ENCODE measurements around the gene CATSPERZ.

Gene CATSPERZ

DNA sequence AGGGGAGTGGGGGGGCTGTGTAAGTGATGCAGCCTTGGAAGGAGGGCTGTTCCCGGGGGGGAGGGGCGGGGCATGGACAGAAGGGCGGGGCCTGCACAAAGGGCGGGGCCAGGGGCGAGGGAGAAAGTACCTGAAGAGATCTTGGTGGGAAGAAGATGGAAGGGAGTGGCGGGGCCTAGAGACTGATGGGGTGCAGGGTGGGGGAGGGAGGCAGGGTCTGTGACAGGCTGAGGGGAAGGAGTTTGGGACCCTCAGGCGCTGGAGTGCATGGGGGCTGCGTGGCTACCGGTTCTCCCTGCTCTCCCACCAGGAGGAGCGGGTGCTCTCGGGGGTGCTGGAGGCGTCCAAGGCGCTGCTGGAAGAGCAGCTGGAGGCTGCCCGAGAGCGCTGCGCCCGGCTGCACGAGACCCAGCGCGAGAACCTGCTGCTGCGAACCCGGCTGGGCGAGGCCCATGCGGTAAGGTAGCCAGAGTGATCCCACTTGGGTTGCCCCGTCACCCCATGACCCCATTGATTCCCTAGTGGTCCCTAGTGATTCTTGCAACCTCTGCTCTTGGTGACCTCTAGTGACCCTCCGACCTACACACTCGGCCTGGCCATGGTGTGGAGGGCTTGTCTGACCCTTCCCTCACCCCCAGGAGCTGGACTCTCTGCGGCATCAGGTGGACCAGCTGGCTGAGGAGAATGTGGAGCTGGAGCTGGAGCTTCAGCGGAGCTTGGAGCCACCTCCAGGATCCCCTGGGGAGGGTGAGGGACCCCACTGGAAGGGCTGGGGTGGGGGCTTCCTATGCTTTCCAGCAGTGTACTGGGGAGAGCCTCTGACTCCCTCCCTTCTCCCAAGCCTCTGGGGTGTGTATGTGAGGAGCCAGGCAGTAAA lies 42.9 kb downstream of the CATSPERZ start:
- FAIRE-seq, result no peak

DNA sequence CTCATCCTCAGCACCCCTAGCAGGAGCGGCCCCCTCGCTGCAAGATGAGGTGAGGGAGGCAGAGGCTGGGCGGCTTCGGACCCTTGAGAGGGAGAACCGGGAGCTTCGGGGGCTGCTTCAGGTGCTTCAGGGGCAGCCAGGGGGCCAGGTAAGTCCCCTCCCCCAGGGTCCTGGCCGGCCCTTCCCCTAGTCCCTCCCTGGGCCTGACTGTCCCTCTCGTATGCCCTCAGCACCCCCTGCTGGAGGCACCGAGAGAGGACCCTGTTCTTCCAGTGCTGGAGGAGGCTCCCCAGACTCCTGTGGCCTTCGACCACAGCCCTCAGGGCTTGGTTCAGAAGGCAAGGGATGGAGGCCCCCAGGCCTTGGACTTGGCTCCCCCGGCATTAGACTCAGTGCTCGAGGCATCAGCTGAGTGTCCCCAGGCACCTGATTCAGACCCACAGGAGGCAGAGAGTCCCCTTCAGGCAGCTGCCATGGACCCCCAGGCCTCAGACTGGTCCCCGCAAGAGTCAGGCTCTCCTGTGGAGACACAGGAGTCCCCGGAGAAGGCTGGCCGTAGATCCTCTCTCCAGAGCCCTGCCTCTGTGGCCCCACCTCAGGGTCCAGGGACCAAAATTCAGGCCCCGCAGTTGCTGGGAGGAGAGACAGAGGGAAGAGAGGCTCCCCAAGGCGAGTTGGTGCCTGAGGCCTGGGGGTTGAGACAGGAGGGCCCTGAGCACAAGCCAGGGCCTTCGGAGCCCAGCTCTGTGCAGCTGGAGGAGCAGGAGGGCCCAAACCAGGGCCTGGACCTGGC lies 43.8 kb downstream of the CATSPERZ start:
- FAIRE-seq, result no peak

DNA sequence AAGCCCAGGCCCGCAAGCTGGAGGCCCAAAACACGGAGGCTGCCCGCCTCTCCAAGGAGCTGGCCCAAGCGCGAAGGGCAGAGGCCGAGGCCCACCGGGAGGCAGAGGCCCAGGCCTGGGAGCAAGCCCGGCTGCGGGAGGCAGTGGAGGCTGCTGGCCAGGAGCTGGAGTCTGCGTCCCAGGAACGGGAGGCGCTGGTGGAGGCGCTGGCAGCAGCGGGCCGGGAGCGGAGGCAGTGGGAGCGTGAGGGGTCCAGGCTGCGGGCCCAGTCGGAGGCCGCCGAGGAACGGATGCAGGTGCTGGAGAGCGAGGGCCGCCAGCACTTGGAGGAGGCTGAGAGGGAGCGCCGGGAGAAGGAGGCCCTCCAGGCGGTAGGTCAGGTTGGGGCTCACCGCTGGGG lies 44.6 kb downstream of the CATSPERZ start:
- no peak for FAIRE-seq

DNA sequence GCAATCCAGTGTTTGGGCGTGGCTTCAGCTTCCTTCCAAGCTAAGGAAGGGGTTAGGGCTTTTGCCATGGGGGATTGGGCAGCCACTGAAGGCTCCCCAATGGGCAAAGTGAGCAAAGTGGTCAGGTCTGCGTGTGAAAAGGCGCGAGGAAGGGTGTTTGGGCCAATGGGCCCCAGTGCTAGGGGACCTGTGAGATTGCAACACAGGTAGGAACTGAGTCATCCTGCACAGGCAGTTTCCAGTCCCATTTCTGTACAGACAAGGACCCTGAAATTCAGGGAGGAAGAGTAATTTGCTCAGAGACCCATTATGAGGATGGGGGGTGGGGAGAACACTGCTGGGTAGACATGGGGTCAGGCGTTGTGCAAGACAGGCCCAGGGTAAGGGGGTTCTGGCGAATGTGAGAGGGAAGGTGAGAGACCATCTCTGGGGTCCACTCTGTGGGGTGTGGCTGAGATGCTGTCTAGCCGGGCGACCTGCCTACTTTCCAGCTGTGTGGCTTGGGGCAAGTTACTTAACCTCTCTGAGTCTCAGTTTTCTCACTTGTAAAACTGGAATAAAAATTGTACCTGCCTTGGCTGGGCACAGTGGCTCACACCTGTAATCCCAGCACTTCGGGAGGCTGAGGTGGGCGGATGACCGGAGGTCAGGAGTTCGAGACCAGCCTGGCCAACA lies 47.2 kb downstream of the CATSPERZ start:
- no peak for FAIRE-seq

DNA sequence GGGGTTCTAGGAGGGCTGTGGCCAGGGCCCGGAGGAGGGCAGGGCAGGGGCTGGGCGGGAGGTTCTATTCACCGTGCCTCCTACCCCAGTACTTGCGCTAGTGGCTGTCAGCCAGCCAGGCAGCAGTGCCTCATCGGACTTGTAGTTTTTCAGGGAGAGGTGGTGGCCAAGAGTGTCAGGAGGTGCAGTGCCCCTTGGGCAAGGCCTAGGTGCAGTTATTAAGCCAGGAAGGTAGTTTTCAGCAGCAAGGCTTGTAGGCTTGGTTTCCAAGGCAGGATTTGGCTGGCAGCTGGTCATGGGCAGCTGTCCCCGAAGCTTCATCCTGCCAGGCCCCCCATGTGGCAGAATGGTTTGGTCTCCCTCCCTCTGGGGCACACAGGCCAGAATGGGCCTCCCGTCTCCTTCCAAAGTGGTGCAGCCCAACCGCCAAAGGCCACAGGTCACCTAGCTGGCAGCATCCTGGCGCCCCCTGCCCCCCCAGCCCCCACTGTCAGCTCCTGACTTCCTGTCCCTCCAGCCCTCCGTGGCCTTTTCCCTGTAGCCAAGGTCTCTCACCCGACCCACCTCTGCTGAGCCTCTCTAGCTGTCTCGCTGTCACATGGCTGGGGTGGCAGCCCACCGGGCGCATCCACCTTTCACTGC lies 48.3 kb downstream of the CATSPERZ start:
- FAIRE-seq, result no peak

DNA sequence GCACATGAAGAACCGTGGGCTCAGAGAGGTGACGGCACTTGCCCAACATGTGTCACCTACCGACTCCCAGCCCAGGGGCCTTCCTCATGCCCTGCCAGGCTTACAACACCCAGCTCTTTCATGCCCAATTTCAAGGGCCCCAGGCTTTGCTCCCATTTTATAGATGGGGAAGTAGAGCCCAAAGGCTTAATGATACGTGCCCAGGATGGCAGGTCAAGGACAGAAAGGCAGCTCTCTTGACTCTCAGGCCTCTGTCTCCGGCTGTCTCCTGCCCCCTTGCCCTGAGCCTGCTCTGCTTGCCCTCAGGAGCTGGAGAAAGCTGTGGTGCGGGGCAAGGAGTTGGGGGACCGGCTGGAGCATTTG lies 48.8 kb downstream of the CATSPERZ start:
- no peak for FAIRE-seq

DNA sequence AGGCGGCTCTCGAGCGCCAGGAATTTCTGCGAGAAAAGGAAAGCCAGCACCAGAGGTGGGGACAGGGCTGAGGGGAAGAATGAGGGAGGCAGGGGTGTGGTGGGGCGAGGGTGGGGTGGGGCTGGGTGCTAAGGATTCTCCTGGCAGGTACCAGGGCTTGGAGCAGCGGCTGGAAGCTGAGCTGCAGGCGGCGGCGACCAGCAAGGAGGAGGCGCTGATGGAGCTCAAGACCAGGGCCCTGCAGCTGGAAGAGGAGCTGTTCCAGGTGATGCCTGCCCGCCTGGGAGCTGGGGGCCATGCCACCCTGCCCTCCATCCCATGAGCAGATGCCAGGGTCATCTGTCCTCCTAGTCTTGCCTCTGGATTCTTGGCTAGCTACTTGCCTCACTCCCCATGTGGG lies 49.2 kb downstream of the CATSPERZ start:
- no peak for FAIRE-seq

DNA sequence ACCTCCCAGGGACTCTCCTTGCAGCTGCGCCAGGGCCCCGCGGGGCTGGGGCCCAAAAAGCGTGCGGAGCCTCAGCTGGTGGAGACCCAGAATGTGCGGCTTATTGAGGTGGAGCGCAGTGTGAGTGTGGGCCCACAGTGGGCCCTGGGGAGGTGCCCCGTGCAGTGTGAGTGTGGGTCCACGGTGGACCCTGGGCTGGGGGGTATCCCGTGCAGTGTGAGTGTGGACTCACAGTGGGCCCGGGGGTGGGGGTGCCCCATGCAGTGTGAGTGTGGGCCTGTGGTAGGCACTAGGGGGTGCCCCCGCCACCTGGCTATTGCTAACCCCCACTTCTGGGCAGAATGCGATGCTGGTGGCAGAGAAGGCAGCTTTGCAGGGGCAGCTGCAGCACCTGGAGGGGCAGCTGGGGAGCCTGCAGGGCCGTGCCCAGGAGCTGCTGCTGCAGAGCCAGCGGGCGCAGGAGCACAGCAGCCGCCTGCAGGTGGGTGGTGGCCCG lies 51.0 kb downstream of the CATSPERZ start:
- FAIRE-seq, result no peak

DNA sequence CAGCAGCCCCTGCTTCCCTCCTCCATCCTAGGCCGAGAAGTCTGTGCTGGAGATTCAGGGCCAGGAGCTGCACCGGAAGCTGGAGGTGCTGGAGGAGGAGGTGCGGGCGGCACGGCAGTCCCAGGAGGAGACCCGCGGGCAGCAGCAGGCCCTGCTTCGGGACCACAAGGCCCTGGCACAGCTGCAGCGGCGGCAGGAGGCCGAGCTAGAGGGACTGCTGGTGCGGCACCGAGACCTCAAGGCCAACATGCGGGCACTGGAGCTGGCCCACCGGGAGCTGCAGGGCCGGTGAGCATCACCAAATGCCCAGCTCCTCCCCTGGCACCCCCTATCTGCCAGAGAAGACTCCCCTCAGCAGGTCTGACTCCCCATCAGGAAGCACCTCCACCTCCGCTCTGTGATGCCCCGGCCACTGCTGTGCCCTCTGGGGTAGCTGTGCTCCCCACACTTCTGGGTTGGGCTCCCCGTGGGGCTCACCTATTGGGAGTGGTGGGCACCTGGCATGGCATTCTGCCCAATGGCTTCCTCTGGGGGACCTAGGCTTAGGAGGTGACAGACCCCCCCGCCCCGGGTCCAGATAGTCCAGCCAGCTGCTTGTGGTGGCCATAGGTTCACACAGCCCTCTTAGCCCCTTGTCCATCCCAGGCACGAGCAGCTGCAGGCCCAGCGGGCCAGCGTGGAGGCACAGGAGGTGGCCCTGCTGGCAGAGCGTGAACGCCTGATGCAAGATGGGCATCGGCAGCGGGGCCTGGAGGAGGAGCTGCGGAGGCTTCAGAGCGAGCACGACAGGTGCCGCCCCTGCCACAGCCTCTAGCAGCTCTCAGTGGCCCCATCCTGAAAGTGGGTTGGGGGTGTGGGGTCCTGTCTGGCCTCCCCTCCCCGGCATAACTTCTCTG lies 52.2 kb downstream of the CATSPERZ start:
- no peak for FAIRE-seq

DNA sequence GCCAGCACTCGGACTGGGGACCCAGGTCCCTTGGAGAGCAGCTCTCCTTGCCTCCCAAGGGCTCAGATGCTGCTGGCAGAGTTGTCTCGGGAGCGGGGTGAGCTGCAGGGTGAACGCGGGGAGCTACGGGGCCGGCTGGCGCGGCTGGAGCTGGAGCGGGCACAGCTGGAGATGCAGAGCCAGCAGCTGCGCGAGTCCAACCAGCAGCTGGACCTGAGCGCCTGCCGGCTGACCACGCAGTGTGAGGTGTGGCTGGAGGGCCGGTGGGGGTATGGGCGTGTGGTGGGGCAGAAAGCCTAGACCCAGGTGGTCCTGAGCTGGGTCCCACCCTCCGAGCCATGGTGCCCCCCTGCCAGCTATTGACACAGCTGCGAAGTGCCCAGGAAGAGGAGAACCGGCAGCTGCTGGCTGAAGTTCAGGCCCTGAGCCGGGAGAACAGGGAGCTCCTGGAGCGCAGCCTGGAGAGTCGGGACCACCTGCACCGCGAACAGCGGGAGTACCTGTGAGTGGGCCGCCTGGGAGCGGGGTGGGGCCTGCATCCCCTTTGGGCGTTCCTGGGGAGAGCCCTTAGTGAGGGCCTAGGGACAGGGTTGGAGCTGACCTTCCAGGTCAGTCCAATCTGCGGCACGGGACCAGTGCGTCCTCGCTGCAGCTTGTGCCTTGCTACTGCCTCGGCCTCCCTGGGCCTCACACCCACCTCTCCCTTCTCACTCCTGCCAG lies 53.0 kb downstream of the CATSPERZ start:
- no peak for FAIRE-seq

DNA sequence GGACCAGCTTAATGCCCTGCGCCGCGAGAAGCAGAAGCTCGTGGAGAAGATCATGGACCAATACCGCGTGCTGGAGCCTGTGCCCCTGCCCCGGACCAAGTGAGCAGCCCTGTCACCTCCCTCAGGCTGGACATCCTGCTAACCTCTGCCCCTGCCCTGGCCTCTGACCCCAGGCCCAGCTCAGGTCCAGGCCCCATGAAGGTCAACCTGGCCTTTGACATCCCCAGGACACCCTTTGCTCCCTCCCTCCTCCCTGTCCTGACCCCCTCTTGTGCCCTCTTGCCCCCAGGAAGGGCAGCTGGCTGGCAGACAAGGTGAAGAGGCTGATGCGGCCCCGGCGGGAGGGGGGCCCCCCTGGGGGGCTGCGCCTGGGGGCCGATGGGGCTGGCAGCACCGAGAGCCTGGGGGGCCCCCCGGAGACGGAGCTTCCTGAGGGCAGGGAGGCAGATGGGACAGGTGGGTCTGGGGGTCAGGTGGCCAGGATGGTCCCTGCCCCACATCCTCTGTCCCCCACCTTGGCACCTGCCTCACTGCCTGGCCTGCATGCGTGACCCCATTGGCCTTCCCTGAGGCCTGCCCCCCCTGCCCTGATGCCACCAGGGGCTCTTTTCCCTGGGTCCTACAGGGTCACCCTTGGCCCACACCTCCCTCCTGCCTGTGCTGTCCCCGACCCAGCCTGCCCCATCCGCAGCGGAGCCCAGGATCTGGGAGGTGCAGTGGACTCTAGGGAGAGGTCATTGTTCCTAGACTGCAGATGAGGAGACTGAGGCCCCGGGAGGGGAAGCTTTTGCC lies 53.8 kb downstream of the CATSPERZ start:
- FAIRE-seq, result no peak

Data from A204.1 (cell line).